HL-60 (cell line): ENCODE results near the gene PITX2.

ENCODE experiments used
- DNase-seq, 2 experiments: peaks; one replicate each; pipeline ENCODE4 v3.0.0-alpha.2; 2010 to 2020; ENCODE audit warnings: low read depth in 1 of 2, low spot score in 1 of 2
- H3K27ac ChIP-seq: fragments of 250-450 bp; sonication (Bioruptor Pico); replicated peaks from 2 replicates; pipeline ENCODE4 v1.5.1; 2020; ENCODE audit warnings: mild to moderate bottlenecking, moderate library complexity
- H3K27me3 ChIP-seq: fragments of 250-450 bp; sonication (Bioruptor Pico); 2 replicates; pipeline ENCODE4 v1.5.1; 2021; ENCODE audit warnings: mild to moderate bottlenecking, moderate library complexity; ENCODE audit not compliant: insufficient read depth, poor library complexity, severe bottlenecking
- H3K4me3 ChIP-seq: replicated peaks from 2 replicates; pipeline ENCODE4 v1.5.1; 2011; ENCODE audit warnings: mild to moderate bottlenecking, control low read depth, low read length; ENCODE audit not compliant: insufficient read depth
- CTCF ChIP-seq: IDR thresholded peaks from one replicate; pipeline ENCODE4 v1.5.1; 2011; ENCODE audit warnings: low read length, control low read depth, inconsistent platforms; ENCODE audit not compliant: insufficient read depth
- GABPA ChIP-seq: IDR thresholded peaks from 2 replicates; pipeline ENCODE4 v1.6.1; 2012; ENCODE audit warnings: low read depth
- POLR2AphosphoS5 ChIP-seq: IDR thresholded peaks from 2 replicates; pipeline ENCODE4 v1.6.1; 2012; ENCODE audit warnings: low read depth
- REST ChIP-seq: IDR thresholded peaks from 2 replicates; pipeline ENCODE4 v1.6.1; 2012; ENCODE audit warnings: low read depth; ENCODE audit not compliant: insufficient replicate concordance
- SPI1 ChIP-seq: IDR thresholded peaks from 2 replicates; pipeline ENCODE4 v1.6.1; 2012; ENCODE audit warnings: low read depth, mild to moderate bottlenecking, borderline replicate concordance

Gene PITX2

GRCh38 chr4:110668463-110669235 lies 45.8 kb upstream of the PITX2 start:
- H3K27ac ChIP-seq, result no peak overlapping the region
- H3K27me3 ChIP-seq, result no peaks in the 10 kb centered on the region
- DNase-seq, result no peak
- TF ChIP-seq REST, result no peak
- TF ChIP-seq SPI1, result no peak
- no peak for TF ChIP-seq GABPA
- TF ChIP-seq CTCF, result no peak
- TF ChIP-seq POLR2AphosphoS5, result no peak
- H3K4me3 ChIP-seq, result no peak overlapping the region

- Histone ChIP-seq H3K27ac (no peak overlapping the region), H3K27me3 (no peaks in the 10 kb centered on the region), H3K4me3 (no peak overlapping the region)
- TF ChIP-seq CTCF (no peak), REST (no peak), POLR2AphosphoS5 (no peak), SPI1 (no peak), GABPA (no peak)
- DNase-seq, result no peak
Measured at GRCh38 chr4:110667670-110668069, 44.8 kb upstream of the PITX2 start.

- H3K27ac ChIP-seq, result no peak overlapping the region
- H3K4me3 ChIP-seq, result no peak overlapping the region
- TF ChIP-seq CTCF (no peak), REST (no peak), GABPA (no peak), SPI1 (no peak), POLR2AphosphoS5 (no peak)
- no peak for DNase-seq
- no peaks in the 10 kb centered on the region for H3K27me3 ChIP-seq
Measured at GRCh38 chr4:110666030-110666429, 43.2 kb upstream of the PITX2 start.
